Ecto neural progenitor cell (in vitro differentiated cells): Measurements from ENCODE around the gene MROH8.

ENCODE experiments used
- DNase-seq: peaks from one replicate; pipeline ENCODE4 v3.0.0-alpha.2; 2018; ENCODE audit warnings: low spot score

The MROH8 gene

GRCh38 chr20:37198932-37199660 lies 19.7 kb upstream of the MROH8 start:
- DNase-seq = no peak

- no peak for DNase-seq
These were observed 15.5 kb upstream of the MROH8 start for GRCh38 chr20:37194621-37195417.

GRCh38 chr20:37193821-37194220 lies 14.5 kb upstream of the MROH8 start:
- DNase-seq = no peak

GRCh38 chr20:37193226-37193625 lies 13.9 kb upstream of the MROH8 start:
- DNase-seq = no peak

GRCh38 chr20:37192137-37192854 lies 12.9 kb upstream of the MROH8 start:
- peak; percentile 82 for DNase-seq

- DNase-seq = no peak
These were observed 11.2 kb upstream of the MROH8 start for GRCh38 chr20:37190354-37191112.

DNA sequence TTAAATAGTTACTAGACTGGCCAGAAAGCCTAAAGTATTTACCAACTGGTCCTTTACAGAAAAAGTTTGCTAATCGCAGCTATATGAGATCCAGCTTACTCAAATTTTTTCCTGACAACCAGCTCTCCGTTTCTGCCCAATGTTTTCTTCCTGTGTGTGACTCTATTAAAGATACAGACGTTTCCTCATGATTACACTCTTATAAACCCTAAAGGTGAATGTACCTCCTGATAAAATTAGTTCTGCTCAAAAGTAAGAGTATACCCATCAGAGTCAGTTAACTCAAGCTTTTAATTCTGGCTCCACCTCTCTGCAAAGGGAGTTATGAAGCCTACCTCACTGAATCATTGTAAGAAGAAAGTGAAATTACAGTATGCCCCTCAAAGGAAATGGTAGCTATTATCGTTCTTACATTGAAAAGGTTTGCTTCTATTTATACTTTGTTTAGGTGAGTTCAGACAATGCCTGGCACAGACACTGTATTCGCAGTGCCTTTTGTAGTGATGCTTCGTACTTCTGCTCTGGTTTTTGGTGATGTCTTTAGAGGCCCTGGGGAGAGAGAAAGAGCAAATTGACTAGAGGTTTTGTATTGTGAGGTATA lies 10.2 kb upstream of the MROH8 start:
- DNase-seq = no peak

DNA sequence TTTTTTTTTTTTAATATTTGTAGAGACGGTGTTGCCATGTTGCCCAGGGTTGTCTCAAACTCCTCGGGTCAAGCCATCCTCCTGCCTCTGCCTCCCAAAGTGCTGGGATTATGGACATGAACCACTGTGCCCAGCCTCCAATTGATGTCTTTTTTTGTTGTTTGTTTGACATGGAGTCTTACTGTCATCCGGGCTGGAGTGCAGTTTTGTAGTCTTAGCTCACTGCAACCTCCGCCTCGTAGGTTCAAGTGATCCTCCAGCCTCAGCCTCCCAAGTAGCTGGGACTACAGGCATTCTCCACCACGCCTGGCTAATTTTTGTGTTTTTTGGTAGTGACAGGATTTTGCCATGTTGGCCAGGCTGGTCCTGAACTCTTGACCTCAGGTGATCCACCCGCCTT lies 9.4 kb upstream of the MROH8 start:
- no peak for DNase-seq

- no peak for DNase-seq
These were observed 6.3 kb upstream of the MROH8 start for GRCh38 chr20:37185686-37186085.

DNA sequence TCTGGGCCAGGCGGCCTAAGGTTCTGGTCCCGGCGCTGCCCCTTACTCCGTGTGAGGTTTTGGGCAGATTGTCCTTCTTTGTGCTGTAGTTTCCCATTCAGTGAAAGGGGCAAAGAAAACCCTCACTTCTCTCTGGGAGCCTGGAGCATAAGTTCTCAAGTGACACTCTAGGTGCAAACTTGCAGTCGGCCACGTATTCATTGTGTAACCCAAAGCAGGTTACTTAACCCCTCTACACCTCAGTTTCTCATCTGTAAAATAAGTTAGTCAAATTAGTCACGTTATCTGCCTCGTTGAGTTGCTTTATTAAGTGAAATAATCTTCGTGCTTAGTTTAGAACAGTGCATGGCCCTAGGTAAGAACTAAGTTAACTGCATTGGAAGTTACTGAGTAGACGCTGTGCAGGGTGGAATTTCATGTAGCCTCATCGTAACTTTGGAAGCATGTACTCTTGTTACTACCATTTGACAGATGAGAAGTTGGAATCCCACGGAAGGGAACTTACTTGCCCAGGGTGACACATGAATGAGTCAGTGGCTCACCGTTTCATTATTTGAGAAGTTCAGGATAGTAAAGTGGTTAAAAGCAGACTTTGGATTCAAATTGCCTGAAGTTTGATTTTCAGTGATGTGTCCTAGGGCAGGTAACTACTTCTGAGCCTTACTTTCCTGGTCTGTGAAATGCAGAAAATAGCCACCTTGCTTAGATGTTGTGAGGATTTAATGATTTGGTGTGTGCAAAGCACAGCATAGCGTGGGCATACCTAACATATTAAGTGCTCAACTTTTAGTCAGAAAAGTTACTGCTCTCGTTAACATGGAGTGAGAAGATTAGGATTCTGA lies 556 bp upstream of the MROH8 start:
- DNase-seq = no peak

GRCh38 chr20:37172836-37173235 lies 6.5 kb downstream of the MROH8 start:
- DNase-seq = no peak

DNA sequence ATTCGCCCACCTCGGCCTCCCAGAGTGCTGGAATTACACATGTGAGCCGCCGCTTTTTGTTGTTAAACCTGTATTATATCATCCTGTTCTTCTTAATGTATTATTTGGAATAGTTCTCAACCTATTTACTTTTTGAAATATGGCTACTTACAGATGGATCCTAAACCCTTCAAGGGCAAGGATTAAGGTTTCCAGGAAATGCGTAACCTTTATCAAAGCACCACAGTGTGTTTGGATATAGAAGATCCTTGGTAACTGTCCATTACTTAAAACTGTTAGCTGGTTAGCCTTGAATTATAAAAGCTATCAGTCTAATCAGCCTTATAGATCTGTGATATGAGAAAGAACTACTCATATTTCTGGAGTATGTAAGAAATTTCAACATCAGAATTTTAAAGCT lies 12.5 kb downstream of the MROH8 start:
- no peak for DNase-seq

- no peak for DNase-seq
These were observed 14.3 kb downstream of the MROH8 start for GRCh38 chr20:37165031-37165430.

DNA sequence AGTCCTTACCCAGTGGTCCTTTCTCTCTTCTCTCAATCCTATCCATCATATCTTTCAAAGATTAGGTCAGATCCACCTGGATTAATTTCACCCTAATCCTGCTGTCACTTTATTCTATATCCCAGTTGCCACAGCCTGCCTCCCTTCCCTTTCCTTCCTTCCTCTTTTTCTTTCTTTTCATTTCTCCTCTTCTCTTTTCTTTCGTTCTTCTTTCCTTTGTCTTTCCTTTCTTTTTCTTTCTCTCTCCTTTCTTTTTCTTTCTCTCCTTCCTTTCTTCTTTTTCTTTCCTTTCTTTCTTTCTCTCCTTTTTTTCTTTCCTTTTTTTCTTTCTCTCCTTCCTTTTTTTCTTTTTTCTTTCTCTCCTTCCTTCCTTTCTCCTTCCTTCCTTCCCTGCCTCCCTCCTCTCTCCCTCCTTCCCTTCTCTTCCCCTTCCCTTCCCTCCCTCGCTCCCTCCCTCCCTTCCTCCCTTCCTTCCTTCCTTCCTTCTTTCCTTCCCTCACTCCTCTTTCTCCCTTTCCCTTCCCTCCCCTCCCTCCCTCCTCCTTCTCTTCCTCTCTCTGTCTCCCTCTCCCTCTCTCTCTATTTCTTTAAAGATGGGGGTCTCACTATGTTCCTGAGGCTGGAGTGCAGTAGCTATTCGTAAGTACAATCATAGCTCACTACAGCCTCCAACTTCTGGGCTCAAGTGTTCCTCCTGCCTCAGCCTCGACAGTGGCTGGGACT lies 15.4 kb downstream of the MROH8 start:
- no peak for DNase-seq

GRCh38 chr20:37162646-37163045 lies 16.7 kb downstream of the MROH8 start:
- no peak for DNase-seq

GRCh38 chr20:37161830-37162549 lies 17.4 kb downstream of the MROH8 start:
- no peak for DNase-seq

GRCh38 chr20:37160683-37161082 lies 18.7 kb downstream of the MROH8 start:
- DNase-seq = no peak

GRCh38 chr20:37158248-37158647 lies 21.1 kb downstream of the MROH8 start:
- DNase-seq = no peak

- DNase-seq = no peak
These were observed 23.4 kb downstream of the MROH8 start for GRCh38 chr20:37155987-37156386.
